NCI-H524 treated with DMSO at 0.1 percent for 48 hours (cell line): ENCODE results near the gene SEPTIN10.

Source experiments
- DNase-seq: peaks from one replicate; lab custom pipeline; 2025; lab: John Stamatoyannopoulos, UW

SEPTIN10 gene

DNA sequence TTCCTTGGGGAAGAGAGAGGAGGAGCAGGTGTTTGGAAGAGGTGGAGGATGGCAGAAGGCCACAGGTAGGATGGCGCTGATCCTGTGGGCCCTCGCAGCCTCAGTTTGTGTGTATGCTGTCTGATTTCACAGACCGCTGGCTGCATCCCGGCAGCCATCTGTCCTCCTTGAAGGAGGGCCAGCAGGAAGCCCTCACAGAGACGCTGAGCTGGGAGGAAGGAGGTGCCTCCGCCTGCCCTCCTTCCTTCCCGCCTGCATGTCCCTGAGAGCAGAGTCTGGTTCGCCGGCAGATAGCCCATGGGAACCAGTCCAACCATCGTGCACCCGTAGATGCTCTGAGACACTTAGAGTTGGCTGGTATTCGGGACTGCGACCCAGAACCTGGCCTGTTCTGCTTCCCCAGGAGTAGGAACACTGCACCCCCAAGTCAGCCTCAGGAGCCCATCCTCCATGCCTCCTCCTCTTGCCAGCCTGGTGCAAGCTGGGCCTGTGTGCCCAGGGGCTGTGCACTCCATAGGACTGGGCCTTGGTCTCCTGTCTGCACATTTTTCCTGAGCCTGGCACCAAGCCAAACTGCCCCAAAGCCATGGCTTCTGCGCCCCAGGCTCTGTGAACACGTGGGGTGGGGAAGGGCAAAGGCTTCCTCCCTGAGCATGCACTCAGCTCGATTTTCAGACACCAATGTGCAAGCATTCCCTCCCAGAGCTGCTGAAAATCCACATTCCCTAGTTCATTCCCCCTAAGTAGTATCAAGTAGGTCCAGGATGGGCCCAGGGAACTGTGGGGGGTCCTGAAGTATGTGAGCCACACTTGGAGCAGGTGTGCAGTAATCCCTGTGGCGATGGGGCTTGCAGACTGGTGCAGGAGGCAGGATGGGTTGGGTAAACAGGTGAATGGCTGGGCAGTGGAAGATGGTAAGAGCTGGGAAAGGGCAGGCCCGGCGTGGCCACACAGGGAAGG lies 115.6 kb downstream of the SEPTIN10 start:
- peak; percentile 12 for DNase-seq

- DNase-seq = no peak
These were observed 116.3 kb downstream of the SEPTIN10 start for GRCh38 chr2:109497463-109497862.

GRCh38 chr2:109494351-109494750 lies 119.4 kb downstream of the SEPTIN10 start:
- DNase-seq = no peak

- no peak for DNase-seq
These were observed 120.4 kb downstream of the SEPTIN10 start for GRCh38 chr2:109493176-109493935.
